Sigmoid colon (tissue), 4 donors: Measurements from ENCODE around the gene FAM13A.

ENCODE experiments used
- CTCF ChIP-seq, 4 experiments: fragments of 450-650 bp in 3 of 4; fragments of 200-600 bp in 1 of 4; IDR thresholded peaks; one replicate each; pipeline ENCODE4 v1.5.1; 2016 to 2019; ENCODE audit warnings: antibody characterized with exemption in 4 of 4, mild to moderate bottlenecking in 3 of 4, moderate library complexity in 2 of 4
- POLR2A ChIP-seq, 2 donors: fragments of 450-650 bp; IDR thresholded peaks; one replicate each; pipeline ENCODE4 v1.6.1; 2016; ENCODE audit warnings: antibody characterized with exemption in 2 of 2, mild to moderate bottlenecking in 2 of 2, moderate library complexity in 2 of 2
- POLR2AphosphoS5 ChIP-seq, 4 donors: sonication (generic); formaldehyde crosslinking; IDR thresholded peaks; one replicate each; pipeline ENCODE4 v1.6.1; 2017; ENCODE audit warnings: antibody characterized with exemption in 4 of 4

- no peak for TF ChIP-seq CTCF (IDR thresholded peaks at IDR 0.05)
- no peak for TF ChIP-seq POLR2AphosphoS5 (IDR thresholded peaks at IDR 0.05)
- TF ChIP-seq POLR2A (IDR thresholded peaks at IDR 0.05) = no peak
Measured at GRCh38 chr4:89054627-89055026, 2.4 kb downstream of the FAM13A start.
